Body of pancreas (tissue), 4 donors: ENCODE measurements around the gene UBXN1.
A peak's percentile ranks its signal among the peaks of the same experiment; 100 is the strongest.

Experiments used
- POLR2A ChIP-seq, 3 donors: fragments of 450-650 bp; IDR thresholded peaks; one replicate each; pipeline ENCODE4 v1.6.1; 2016; ENCODE audit warnings: antibody characterized with exemption in 3 of 3, mild to moderate bottlenecking in 2 of 3
- TF ChIP-seq, protein P1 (sequence below), 7 experiments: fragments of 450-650 bp in 4 of 7; fragments of 200-600 bp in 3 of 7; sonication (generic) in 3 of 7; IDR thresholded peaks; one replicate each; pipeline ENCODE4 v1.5.1; 2016 to 2019; ENCODE audit warnings: antibody characterized with exemption in 7 of 7

DNA sequence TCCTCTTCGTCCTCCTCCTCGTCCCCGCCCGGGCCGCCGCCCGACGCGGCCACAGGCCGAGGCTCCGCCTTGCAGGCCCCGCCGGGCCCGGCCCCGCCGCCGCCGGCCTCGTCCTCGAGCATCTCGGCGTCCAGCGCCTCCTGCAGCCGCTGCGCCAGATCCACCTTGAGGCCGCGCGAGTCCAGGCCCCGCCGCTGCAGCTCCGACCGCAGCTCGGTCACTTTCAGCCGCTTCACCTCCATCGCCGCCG, 48.0 kb upstream of the UBXN1 start:
- TF ChIP-seq, protein P1, sequence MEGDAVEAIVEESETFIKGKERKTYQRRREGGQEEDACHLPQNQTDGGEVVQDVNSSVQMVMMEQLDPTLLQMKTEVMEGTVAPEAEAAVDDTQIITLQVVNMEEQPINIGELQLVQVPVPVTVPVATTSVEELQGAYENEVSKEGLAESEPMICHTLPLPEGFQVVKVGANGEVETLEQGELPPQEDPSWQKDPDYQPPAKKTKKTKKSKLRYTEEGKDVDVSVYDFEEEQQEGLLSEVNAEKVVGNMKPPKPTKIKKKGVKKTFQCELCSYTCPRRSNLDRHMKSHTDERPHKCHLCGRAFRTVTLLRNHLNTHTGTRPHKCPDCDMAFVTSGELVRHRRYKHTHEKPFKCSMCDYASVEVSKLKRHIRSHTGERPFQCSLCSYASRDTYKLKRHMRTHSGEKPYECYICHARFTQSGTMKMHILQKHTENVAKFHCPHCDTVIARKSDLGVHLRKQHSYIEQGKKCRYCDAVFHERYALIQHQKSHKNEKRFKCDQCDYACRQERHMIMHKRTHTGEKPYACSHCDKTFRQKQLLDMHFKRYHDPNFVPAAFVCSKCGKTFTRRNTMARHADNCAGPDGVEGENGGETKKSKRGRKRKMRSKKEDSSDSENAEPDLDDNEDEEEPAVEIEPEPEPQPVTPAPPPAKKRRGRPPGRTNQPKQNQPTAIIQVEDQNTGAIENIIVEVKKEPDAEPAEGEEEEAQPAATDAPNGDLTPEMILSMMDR (IDR thresholded peaks at IDR 0.05) = peak in 1 of 7 experiments; percentile 9
- no peak for TF ChIP-seq POLR2A (IDR thresholded peaks at IDR 0.05)
